HTERT RPE-1 (cell line): ENCODE results near the gene HK1.
"Not testable (repeated sequence)": the region's sequence is repeated elsewhere in the genome, so short reads cannot be mapped to it uniquely, and the experiment has no call there.

Experiments used
- in situ Hi-C: fragments of 300-500 bp; cut with MboI; formaldehyde crosslinking; loops from 4 replicates; pipeline ENCODE4 v1.14.3; 2020; ENCODE audit warnings: low sequenced_read_pairs

HK1 gene

DNA sequence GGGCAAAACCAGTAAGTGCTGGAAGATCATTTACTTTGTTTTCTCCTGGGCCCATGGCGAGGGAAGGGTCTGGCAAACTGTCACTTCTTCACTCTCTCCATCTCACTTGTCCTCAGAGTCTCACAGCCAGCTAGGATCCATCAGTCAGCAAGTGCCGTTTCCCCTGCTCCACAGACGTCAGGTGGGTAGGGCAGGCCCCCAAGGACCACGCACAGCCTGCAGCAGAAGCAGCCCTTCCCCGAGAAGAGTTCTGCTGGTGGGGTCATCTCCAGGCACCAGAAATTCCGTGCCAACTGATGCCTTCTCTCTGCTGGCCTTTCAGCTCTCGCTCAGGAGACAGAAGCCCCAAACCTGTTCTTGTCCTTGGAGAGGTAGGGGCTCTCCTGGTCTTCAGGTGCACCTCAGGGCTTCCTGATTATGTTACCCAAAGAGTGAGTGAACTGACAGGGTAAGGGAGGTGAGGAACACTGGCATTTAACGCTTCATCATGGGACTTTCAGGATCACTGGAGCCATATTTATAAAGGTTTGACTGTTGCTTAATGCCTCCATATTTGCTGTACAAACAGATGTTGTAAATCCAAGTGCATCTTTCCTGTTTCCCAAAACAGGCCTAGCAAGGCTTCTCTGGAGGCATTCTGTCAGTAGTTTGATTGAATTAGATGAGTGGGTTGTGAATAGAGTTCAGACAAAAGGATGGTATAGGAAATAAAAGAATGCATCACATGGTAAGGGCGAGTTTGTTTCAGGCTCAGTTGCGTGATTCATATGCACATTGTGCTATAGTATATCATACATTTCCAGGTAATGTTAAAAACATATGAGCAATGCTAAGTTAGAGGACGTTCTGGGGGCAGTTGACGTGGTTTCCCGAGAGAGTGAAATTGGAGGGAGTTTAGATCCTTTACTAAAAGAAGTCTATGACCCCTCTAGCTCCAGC is 159.3 kb downstream of the HK1 start:
- in situ Hi-C loops = no loop called here

DNA sequence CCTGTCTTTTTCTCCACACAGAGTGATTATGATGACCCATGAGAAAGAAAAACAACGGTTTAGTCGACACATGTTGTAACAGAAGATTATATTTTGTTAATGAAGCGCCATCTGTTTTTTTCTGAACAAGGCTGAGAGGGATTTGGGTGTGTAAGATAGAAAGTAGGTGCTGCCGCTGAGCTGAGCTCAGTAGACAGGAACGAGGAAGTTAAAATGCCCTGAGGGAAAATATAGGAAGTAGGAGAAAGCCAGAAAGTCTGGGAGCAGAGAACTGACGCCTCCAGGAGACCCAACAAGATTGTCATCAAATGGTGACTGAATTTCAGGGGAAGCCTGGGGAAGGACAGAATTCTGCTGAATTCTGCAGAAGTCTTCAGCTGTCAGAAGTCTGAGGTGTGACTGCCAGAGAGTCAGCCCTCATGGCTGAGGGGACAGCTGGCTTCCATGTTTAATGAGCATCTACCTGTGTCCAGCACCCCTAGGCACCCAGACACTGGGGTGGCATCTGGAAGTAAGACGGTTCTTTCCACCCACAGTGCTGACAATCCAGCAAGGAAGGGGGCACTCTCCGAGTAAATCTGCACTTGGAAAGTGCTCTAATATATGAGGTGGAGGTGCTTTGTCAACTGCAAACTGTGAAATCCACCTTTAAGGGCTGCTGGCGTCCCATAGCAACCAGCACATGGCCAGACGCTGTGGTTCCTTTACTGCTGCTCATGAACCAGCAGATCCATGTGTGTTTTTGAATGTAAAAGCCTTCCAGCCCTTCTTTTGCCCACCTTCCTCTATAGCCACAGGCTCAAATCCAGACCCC is 160.4 kb downstream of the HK1 start:
- in situ Hi-C loops = no loop called here

DNA sequence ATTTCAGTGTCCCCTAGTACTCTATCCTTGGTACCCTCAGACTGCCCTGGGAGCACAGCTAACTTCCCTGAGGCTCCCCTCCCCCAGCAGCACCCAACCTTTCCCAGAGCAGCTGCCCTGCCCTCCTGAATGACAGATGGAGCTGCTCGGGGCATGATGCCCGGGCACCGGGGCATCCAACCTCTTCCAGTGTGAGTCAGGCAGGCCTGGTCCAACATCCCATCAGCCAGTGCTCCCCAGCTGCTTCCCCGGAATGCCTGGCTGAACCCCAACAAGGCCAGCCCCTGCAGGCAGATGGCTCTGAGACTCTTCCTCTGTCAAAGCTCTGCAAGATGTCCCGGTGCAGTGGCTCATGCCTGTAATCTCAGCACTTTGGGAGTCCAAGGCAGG is 161.0 kb downstream of the HK1 start:
- in situ Hi-C loops = no loop called here

DNA sequence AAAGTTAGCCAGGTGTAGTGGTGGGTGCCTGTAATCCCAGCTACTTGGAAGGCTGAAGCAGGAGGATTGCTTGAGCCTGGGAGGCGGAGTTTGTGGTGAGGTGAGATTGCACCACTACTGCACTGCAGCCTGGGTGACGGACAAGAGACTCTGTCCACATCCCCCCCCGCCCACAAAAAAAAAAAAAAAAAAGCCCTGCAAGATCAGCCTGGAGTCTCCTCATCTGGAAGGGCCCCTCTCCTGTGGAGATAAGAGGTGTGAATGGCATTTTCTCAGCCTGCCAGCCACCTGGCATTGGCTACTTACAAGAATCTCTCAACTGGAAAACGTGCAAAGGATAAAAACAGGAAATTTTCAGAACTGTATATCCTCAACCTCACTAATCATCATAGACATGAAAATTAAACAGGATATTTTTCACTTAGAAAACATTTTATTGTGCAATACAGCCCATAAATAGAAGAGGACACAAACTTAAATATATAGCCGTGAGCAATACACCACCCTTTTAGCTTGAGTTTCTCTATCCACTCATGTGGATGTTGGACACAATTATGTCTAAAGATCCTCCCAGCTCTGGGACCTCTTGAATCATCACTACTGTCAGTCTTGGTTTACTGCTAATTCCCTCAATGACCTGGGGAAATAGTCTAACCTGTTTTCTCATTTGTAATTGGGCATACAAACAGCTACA is 161.7 kb downstream of the HK1 start:
- in situ Hi-C loops = no loop called here

DNA sequence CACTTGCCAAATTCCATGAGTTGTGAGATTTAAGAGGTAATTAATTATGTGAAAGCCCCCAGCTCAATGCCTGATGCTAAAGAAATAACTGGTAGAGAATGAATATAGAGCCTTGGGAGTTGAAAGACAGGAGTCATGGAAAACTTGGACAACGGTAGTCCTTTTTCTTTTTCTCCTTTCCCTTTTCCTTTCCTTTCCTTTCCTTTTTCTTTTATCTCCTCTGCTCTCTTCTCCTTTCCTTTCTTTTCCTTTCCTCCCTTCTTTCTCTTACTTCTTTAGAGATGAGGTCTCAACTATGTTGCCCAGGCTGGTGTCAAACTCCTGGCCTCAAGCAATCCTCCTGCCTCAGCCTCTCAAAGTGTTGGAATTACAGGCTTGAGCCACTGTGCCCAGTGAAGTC is 165.1 kb downstream of the HK1 start:
- in situ Hi-C loops = no loop called here

DNA sequence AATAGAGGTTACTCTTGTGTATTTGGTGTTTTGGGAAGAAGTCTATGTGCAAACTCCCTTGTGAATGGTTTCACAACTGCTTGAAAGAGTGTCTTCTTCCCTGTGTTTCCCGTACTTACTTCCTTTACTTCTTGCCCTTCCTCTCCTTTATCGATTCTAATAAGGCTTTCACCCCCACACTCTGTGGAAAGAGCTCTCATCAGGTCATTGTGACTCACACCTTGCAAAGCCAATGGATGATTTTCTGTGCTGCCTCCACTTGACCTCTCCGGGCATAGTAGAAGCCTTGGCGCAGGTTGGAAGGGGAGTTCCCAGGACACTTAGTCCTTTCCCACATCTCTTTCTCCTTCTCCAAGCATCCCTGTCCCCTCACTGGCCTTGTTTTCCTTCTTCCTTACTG is 166.7 kb downstream of the HK1 start:
- in situ Hi-C loops = no loop called here

DNA sequence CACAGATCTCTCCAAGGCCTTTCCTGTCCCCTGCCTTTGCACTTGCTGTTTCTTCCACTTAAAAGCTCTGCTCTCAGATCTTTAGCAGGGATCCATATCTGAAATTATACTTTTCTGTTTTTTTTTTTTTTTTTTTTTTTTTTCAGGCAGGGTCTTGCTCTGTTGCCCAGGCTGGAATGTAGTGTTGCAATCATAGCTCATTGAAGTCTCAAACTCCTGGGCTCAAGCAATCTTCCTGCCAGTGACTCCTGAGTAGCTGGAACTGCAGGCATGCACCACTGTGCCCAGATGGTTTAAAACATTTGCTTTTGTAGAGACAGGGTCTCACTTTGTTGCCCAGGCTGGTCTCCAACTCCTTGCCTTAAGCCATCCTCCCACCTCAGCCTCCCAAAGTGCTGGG is 167.9 kb downstream of the HK1 start:
- in situ Hi-C loops = no loop called here

DNA sequence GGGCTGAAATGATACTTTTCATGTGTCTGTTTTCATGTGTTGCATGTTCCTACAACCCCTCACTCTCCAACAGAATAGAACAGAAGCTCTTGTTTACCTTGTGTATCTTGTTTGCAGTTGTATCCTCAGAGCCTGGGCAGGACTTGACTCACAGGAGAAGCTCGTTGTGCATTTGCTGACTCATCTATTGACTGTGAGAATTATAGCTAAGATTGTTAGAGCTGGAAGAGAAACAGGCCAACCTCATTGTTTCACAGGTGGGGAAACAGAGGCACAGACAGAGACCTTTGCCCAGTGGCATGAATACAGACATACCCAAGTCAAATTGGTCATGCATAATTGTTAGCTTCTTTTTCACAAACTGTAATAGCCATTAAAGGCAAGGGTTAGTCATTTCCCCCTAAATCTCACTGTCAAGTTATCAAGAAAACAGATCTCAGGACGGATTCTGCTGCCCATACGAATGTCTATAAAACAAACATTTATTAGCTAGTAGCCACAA is 168.4 kb downstream of the HK1 start:
- in situ Hi-C loops = no loop called here

DNA sequence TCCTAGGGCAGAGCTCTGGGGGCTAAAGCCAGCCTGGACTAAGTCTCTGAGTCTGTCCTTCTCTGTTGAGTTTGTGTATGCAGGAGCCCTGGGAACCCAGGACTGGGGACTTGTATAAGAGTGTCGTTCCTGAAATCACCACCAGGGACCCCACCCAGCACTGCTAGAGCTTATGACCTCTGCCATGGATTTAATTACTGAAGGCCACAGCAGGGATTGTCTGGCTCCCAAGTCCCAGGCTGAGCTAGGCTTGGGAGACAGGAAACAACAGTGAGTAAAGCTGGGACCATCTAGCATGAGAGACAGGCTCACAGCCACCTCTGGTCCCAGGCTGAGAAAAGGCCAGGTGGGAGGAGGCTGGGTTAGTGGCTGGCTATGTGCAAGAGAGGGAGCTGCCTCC is 171.5 kb downstream of the HK1 start:
- in situ Hi-C loops = no loop called here

DNA sequence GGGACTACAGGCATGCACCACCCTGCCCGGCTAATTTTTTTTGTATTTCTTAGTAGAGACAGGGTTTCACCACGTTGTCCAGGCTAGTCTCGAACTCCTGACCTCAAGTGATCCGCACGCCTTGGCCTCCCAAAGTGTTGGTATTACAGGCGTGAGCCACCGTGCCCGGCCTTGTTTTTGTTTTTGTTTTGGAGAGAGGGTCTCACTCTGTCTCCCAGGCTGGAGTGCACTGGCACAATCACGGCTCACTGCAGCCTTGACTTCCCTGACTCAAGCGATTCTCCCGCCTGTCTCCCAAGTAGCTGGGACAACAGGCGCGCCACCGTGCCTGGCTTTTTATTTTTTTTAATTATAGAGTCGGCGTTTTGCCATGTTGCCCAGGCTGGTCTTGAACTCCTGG is 172.1 kb downstream of the HK1 start:
- in situ Hi-C loops = not testable (repeated sequence)

DNA sequence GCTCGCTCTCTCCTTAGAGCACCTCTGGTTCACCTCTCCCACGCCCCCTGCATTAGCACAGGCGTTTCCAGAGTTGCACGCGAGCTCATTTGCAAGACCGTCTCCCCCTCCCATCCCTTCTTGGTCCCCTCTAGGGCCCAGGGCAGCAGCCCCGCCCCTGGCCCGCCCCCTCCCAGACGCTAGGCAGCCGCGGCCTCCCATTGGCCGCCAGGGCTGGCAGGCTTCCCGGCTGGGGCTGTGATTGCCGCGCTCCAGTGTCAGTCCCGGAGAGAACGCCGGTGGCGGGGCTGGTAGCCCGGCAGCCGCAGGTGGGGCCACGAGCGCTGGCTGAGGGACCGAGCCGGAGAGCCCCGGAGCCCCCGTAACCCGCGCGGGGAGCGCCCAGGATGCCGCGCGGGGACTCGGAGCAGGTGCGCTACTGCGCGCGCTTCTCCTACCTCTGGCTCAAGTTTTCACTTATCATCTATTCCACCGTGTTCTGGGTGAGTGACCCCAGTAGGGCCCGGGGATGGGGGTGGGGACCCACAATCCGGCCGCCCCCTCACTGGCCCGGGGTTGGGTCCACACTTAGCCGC is 173.0 kb downstream of the HK1 start, which contains the start of gene TSPAN15:
TSPAN15 (plus strand) TSS at position 257 of the 575 bp plus-strand sequence; CDS start at position 387, 130 bp downstream.
- in situ Hi-C loops = no loop called here
